DOHH2 (cell line): Measurements from ENCODE around the gene FXR2.

Source experiments
- H3F3A ChIP-seq: fragments of 200-600 bp; sonication (generic), shearing (Covaris generic); 2 replicates; pipeline ENCODE4 v1.6.0; 2016; ENCODE audit warnings: antibody characterized with exemption, mild to moderate bottlenecking; ENCODE audit not compliant: control insufficient read depth, insufficient read depth
- H3K27ac ChIP-seq: fragments of 200-600 bp; sonication (generic); 2 replicates; pipeline ENCODE4 v1.5.1; 2014; ENCODE audit warnings: low read depth, mild to moderate bottlenecking, low read length, moderate library complexity
- H3K27me3 ChIP-seq: fragments of 200-600 bp; sonication (generic); 2 replicates; pipeline ENCODE4 v1.6.1; 2014; ENCODE audit warnings: mild to moderate bottlenecking, low read length, mixed read lengths; ENCODE audit not compliant: control insufficient read depth
- H3K36me3 ChIP-seq: fragments of 200-600 bp; sonication (generic); 2 replicates; pipeline ENCODE4 v1.6.1; 2014; ENCODE audit warnings: mild to moderate bottlenecking, low read length, moderate library complexity, mixed read lengths; ENCODE audit not compliant: control insufficient read depth
- H3K4me1 ChIP-seq: fragments of 200-600 bp; sonication (generic); 2 replicates; pipeline ENCODE4 v1.6.1; 2014; ENCODE audit warnings: mild to moderate bottlenecking, low read length, mixed read lengths; ENCODE audit not compliant: control insufficient read depth
- H3K4me2 ChIP-seq: fragments of 200-600 bp; sonication (generic); 2 replicates; pipeline ENCODE4 v1.6.0; 2014; ENCODE audit warnings: mild to moderate bottlenecking, low read length, moderate library complexity
- H3K4me3 ChIP-seq: fragments of 200-600 bp; sonication (generic); 2 replicates; pipeline ENCODE4 v1.5.1; 2014; ENCODE audit warnings: mild to moderate bottlenecking, low read length, mixed read lengths
- H3K79me2 ChIP-seq: fragments of 200-600 bp; sonication (generic); 2 replicates; pipeline ENCODE4 v1.6.1; 2014; ENCODE audit warnings: mild to moderate bottlenecking, low read length, mixed read lengths; ENCODE audit not compliant: control insufficient read depth
- H3K9me2 ChIP-seq: fragments of 200-600 bp; sonication (generic); replicated peaks from 2 replicates; pipeline ENCODE4 v1.6.1; 2014; ENCODE audit warnings: mild to moderate bottlenecking, low read length, mixed read lengths; ENCODE audit not compliant: control insufficient read depth
- H3K9me3 ChIP-seq: fragments of 200-600 bp; sonication (generic); 2 replicates; pipeline ENCODE4 v1.6.1; 2014; ENCODE audit warnings: antibody characterized with exemption, low read length, mixed read lengths; ENCODE audit not compliant: control insufficient read depth, insufficient read depth
- H4K20me1 ChIP-seq: fragments of 200-600 bp; sonication (generic); 2 replicates; pipeline ENCODE4 v1.6.0; 2014; ENCODE audit warnings: low read depth, mild to moderate bottlenecking, antibody characterized with exemption, low read length, moderate library complexity; ENCODE audit not compliant: control insufficient read depth, insufficient read depth
- EZH2phosphoT487 ChIP-seq: fragments of 200-600 bp; sonication (generic); IDR thresholded peaks from 2 replicates; pipeline ENCODE4 v1.6.1; 2017; ENCODE audit warnings: borderline replicate concordance, mild to moderate bottlenecking, antibody characterized with exemption, low read length, moderate library complexity, mixed read lengths
- TF ChIP-seq, protein P1 (sequence below): fragments of 200-600 bp; sonication (generic); IDR thresholded peaks from one replicate; pipeline ENCODE4 v1.5.1; 2014; ENCODE audit warnings: antibody characterized with exemption, mild to moderate bottlenecking, low read depth, low read length; ENCODE audit not compliant: poor library complexity, severe bottlenecking

FXR2 gene

GRCh38 chr17:7651097-7651664 is 36.5 kb upstream of the FXR2 start:
- no peaks in the 10 kb centered on the region for H3K9me2 ChIP-seq
- H3K79me2 ChIP-seq: no peaks in the 10 kb centered on the region
- no peaks in the 10 kb centered on the region for H3K9me3 ChIP-seq
- peaks cover 62% of the 10 kb centered on the region for H3K27me3 ChIP-seq
- peaks cover 15% of the 10 kb centered on the region for H3K4me1 ChIP-seq
- TF ChIP-seq EZH2phosphoT487: peak; percentile 82; the same call in 1 of the 2 replicates
- TF ChIP-seq, protein P1, sequence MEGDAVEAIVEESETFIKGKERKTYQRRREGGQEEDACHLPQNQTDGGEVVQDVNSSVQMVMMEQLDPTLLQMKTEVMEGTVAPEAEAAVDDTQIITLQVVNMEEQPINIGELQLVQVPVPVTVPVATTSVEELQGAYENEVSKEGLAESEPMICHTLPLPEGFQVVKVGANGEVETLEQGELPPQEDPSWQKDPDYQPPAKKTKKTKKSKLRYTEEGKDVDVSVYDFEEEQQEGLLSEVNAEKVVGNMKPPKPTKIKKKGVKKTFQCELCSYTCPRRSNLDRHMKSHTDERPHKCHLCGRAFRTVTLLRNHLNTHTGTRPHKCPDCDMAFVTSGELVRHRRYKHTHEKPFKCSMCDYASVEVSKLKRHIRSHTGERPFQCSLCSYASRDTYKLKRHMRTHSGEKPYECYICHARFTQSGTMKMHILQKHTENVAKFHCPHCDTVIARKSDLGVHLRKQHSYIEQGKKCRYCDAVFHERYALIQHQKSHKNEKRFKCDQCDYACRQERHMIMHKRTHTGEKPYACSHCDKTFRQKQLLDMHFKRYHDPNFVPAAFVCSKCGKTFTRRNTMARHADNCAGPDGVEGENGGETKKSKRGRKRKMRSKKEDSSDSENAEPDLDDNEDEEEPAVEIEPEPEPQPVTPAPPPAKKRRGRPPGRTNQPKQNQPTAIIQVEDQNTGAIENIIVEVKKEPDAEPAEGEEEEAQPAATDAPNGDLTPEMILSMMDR: no peak
- peak overlapping the region; percentile 63 for H3K4me2 ChIP-seq
- no peaks in the 10 kb centered on the region for H3K36me3 ChIP-seq
- peak overlapping the region; percentile 60 for H3K4me3 ChIP-seq
- H3F3A ChIP-seq: no peaks in the 10 kb centered on the region
- no peaks in the 10 kb centered on the region for H4K20me1 ChIP-seq
- H3K27ac ChIP-seq: no peak overlapping the region

DNA sequence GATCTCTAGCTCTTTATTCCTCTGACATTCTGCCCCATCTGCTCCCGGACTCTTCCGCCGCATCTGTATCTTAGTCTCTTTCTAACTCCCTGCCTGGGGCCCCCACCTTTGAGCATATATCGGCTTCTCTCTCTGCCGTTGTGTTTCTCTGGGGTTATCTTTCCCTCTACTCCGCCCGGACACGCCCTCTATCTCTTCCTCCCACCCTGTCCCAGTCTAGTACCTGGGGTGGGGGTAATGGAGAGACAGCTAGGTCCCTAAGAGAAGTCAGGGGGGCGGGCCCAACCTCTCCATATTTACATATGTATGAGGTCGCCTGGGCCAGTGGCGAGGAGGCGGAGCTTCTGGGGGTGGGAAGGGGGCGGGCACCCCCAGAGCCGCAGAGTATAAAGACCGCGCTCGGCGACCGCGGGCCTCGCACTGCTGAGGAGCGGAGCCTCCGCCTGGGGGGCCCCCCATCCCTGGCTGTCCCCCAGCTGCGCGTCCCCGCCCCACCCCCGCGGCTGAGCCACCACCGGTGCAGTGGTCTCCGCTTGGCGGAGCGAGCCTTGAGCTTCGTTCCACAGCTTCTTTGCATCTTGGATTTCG is 35.9 kb upstream of the FXR2 start, which contains the start of gene ATP1B2:
Gene ATP1B2, plus strand, starts transcription at position 418 of the 588 bp plus-strand sequence. CDS start 593 bp downstream, outside the sequence.
- no peaks in the 10 kb centered on the region for H3K36me3 ChIP-seq
- H3K27ac ChIP-seq: no peak within 1 kb of the TSS
- no peaks in the 10 kb centered on the region for H3K79me2 ChIP-seq
- H3K4me3 ChIP-seq: peak within 1 kb of the TSS; percentile 60
- H3K4me1 ChIP-seq: peaks cover 15% of the 10 kb centered on the region
- no peaks in the 10 kb centered on the region for H3F3A ChIP-seq
- H3K27me3 ChIP-seq: peaks cover 62% of the 10 kb centered on the region
- H3K4me2 ChIP-seq: peak within 1 kb of the TSS; percentile 63
- TF ChIP-seq, protein P1: no peak
- TF ChIP-seq EZH2phosphoT487: no peak
- no peaks in the 10 kb centered on the region for H4K20me1 ChIP-seq
- H3K9me2 ChIP-seq: no peaks in the 10 kb centered on the region
- no peaks in the 10 kb centered on the region for H3K9me3 ChIP-seq

DNA sequence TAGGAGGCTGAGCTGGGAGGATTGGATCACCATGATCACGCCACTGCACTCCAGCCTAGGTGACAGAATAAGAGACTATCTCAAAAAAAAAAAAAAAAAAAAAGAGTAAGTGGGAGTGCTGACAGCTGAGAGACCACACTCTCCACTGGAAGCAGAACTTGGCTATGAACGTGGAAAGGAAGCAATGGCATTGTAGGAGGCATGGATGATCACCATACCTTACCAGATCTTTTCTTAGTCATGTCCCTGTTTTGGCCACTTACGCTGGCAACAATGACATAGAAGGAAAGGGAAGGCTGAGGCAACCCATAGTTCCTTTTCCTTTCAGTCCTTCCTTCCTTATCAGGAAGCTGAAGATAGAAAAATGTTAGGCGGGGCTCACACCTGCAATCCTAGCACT is 32.3 kb upstream of the FXR2 start:
- peaks cover 26% of the 10 kb centered on the region for H3K27me3 ChIP-seq
- no peak overlapping the region for H3K4me2 ChIP-seq
- no peaks in the 10 kb centered on the region for H3K9me3 ChIP-seq
- TF ChIP-seq, protein P1: no peak
- TF ChIP-seq EZH2phosphoT487: no peak
- no peak overlapping the region for H3K4me3 ChIP-seq
- H4K20me1 ChIP-seq: no peaks in the 10 kb centered on the region
- no peaks in the 10 kb centered on the region for H3F3A ChIP-seq
- H3K27ac ChIP-seq: no peak overlapping the region
- peaks cover 22% of the 10 kb centered on the region for H3K4me1 ChIP-seq
- H3K36me3 ChIP-seq: no peaks in the 10 kb centered on the region
- no peaks in the 10 kb centered on the region for H3K79me2 ChIP-seq
- no peaks in the 10 kb centered on the region for H3K9me2 ChIP-seq
